WTC11 (cell line): ENCODE data around the gene YES1.

ENCODE experiments used
- CTCF ChIP-seq: fragments of 200-600 bp; IDR thresholded peaks from 2 replicates; pipeline ENCODE4 v1.8.0; 2022; ENCODE audit warnings: antibody characterized with exemption
- NFE2L1 ChIP-seq: sonication (generic); formaldehyde crosslinking; IDR thresholded peaks from 2 replicates; pipeline ENCODE4 v1.8.1; 2023; ENCODE audit warnings: missing genetic modification reagents
- PRRX2 ChIP-seq: fragments of 250-450 bp; sonication (Bioruptor Pico); IDR thresholded peaks from 2 replicates; pipeline ENCODE4 v1.8.0; 2021; ENCODE audit warnings: mild to moderate bottlenecking
- ZNF423 ChIP-seq: fragments of 250-450 bp; sonication (Bioruptor Pico); IDR thresholded peaks from 2 replicates; pipeline ENCODE4 v2.1.2; 2022; ENCODE audit warnings: mild to moderate bottlenecking, moderate library complexity
- TF ChIP-seq, protein P1 (sequence below): sonication (generic); formaldehyde crosslinking; IDR thresholded peaks from 2 replicates; pipeline ENCODE4 v1.8.1; 2023; ENCODE audit warnings: mild to moderate bottlenecking, missing genetic modification reagents, borderline replicate concordance

DNA sequence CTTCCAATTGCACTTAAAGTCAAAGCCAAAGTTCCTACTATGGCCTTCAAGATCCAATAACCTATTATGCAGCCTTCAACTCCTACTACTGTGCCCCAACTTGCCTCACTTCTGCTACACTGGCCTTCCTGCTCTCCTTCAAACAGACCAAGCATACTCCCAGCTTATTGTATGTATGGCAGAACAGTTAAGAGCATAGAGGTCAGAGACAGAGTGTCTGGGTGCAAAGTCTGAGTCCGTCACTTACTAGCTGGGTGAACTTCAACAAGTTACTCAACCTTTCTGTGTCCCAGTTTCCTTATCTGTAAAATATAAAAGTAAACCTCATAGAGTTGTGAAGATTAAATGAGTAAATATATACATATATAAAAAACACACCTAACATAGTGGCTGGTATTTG is 37.2 kb downstream of the YES1 start:
- no peak for TF ChIP-seq PRRX2
- TF ChIP-seq, protein P1, sequence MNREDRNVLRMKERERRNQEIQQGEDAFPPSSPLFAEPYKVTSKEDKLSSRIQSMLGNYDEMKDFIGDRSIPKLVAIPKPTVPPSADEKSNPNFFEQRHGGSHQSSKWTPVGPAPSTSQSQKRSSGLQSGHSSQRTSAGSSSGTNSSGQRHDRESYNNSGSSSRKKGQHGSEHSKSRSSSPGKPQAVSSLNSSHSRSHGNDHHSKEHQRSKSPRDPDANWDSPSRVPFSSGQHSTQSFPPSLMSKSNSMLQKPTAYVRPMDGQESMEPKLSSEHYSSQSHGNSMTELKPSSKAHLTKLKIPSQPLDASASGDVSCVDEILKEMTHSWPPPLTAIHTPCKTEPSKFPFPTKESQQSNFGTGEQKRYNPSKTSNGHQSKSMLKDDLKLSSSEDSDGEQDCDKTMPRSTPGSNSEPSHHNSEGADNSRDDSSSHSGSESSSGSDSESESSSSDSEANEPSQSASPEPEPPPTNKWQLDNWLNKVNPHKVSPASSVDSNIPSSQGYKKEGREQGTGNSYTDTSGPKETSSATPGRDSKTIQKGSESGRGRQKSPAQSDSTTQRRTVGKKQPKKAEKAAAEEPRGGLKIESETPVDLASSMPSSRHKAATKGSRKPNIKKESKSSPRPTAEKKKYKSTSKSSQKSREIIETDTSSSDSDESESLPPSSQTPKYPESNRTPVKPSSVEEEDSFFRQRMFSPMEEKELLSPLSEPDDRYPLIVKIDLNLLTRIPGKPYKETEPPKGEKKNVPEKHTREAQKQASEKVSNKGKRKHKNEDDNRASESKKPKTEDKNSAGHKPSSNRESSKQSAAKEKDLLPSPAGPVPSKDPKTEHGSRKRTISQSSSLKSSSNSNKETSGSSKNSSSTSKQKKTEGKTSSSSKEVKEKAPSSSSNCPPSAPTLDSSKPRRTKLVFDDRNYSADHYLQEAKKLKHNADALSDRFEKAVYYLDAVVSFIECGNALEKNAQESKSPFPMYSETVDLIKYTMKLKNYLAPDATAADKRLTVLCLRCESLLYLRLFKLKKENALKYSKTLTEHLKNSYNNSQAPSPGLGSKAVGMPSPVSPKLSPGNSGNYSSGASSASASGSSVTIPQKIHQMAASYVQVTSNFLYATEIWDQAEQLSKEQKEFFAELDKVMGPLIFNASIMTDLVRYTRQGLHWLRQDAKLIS (CRISPR knock-in tag) = no peak
- TF ChIP-seq ZNF423 (CRISPR knock-in tag) = no peak
- no peak for TF ChIP-seq CTCF
- no peak for TF ChIP-seq NFE2L1 (CRISPR knock-in tag)
